Astrocyte (in vitro differentiated cells and primary cell): ENCODE data around the gene PTK7. TPM values are rescaled to one million over a fixed set of nuclear protein-coding genes. Genes with fewer than 3 reads are reported as not detected.
A peak's percentile ranks its signal among the peaks of the same experiment; 100 is the strongest.

Experiments
- DNase-seq: peaks from one replicate; pipeline ENCODE4 v3.0.0-alpha.2; 2010; ENCODE audit warnings: low read depth
- FAIRE-seq: peaks from 2 replicates; lab custom pipeline; 2011; peaks lifted over from hg19 to GRCh38; lab: Jason Lieb, UNC
- H2AFZ ChIP-seq: 2 replicates; pipeline ENCODE4 v1.6.0; 2012; ENCODE audit warnings: low read depth, low read length, inconsistent platforms
- H3K27ac ChIP-seq: 2 replicates; pipeline ENCODE4 v1.5.1; 2011; ENCODE audit warnings: low read depth, low read length, inconsistent platforms
- H3K27me3 ChIP-seq: 2 replicates; pipeline ENCODE4 v1.6.0; 2011; ENCODE audit warnings: low read length, inconsistent platforms; ENCODE audit not compliant: insufficient read depth
- H3K36me3 ChIP-seq: 2 replicates; pipeline ENCODE4 v1.5.1; 2011; ENCODE audit warnings: low read length, inconsistent platforms; ENCODE audit not compliant: insufficient read depth
- H3K4me1 ChIP-seq: 2 replicates; pipeline ENCODE4 v1.5.1; 2011; ENCODE audit warnings: low read length, inconsistent platforms; ENCODE audit not compliant: insufficient read depth
- H3K4me2 ChIP-seq: 2 replicates; pipeline ENCODE4 v1.6.0; 2012; ENCODE audit warnings: low read length, inconsistent platforms
- H3K4me3 ChIP-seq: 2 replicates; pipeline ENCODE4 v1.5.1; 2011; ENCODE audit warnings: low read depth, mild to moderate bottlenecking, low read length, inconsistent platforms; ENCODE audit not compliant: insufficient read depth
- H3K79me2 ChIP-seq: 2 replicates; pipeline ENCODE4 v1.6.0; 2012; ENCODE audit warnings: mild to moderate bottlenecking, low read length, inconsistent platforms; ENCODE audit not compliant: insufficient read depth
- H3K9ac ChIP-seq: 2 replicates; pipeline ENCODE4 v1.6.0; 2012; ENCODE audit warnings: mild to moderate bottlenecking, low read length, inconsistent platforms
- H3K9me3 ChIP-seq: 2 replicates; pipeline ENCODE4 v1.5.1; 2012; ENCODE audit warnings: low read depth, mild to moderate bottlenecking, low read length, inconsistent platforms; ENCODE audit not compliant: insufficient read depth
- H4K20me1 ChIP-seq: 2 replicates; pipeline ENCODE4 v1.6.0; 2012; ENCODE audit warnings: low read length, inconsistent platforms; ENCODE audit not compliant: insufficient read depth
- H3K27ac Mint-ChIP-seq: one replicate; pipeline ENCODE4 v1.8.0; 2021; ENCODE audit warnings: mild to moderate bottlenecking, mixed read lengths; ENCODE audit not compliant: unreplicated experiment
- H3K27me3 Mint-ChIP-seq: one replicate; pipeline ENCODE4 v1.8.0; 2021; ENCODE audit warnings: low read depth, mixed read lengths; ENCODE audit not compliant: unreplicated experiment
- H3K36me3 Mint-ChIP-seq: one replicate; pipeline ENCODE4 v1.8.0; 2021; ENCODE audit warnings: low read depth, mixed read lengths; ENCODE audit not compliant: unreplicated experiment
- H3K4me1 Mint-ChIP-seq: one replicate; pipeline ENCODE4 v1.8.0; 2021; ENCODE audit warnings: low read depth, mixed read lengths; ENCODE audit not compliant: unreplicated experiment
- H3K4me3 Mint-ChIP-seq: one replicate; pipeline ENCODE4 v1.8.0; 2021; ENCODE audit warnings: mild to moderate bottlenecking, moderate library complexity, mixed read lengths; ENCODE audit not compliant: unreplicated experiment
- H3K9me3 Mint-ChIP-seq: one replicate; pipeline ENCODE4 v1.8.0; 2021; ENCODE audit warnings: mild to moderate bottlenecking, mixed read lengths; ENCODE audit not compliant: unreplicated experiment
- EZH2 ChIP-seq: IDR thresholded peaks from 2 replicates; pipeline ENCODE4 v1.6.1; 2012; ENCODE audit warnings: mild to moderate bottlenecking, low read length, inconsistent platforms; ENCODE audit not compliant: insufficient read depth
- total RNA-seq: library from RNA; stranded (reverse); gene quantifications from 2 replicates; pipeline ENCODE4 v1.2.1, GENCODE V29; 2021
- TF ChIP-seq, protein P1 (sequence below): IDR thresholded peaks from 2 replicates; pipeline ENCODE4 v1.5.1; 2011; ENCODE audit warnings: low read depth, mild to moderate bottlenecking, inconsistent platforms, low read length, moderate library complexity; ENCODE audit not compliant: insufficient read depth

The PTK7 gene
- total RNA-seq, 1 donor from 2014 or later, result 506 TPM

DNA sequence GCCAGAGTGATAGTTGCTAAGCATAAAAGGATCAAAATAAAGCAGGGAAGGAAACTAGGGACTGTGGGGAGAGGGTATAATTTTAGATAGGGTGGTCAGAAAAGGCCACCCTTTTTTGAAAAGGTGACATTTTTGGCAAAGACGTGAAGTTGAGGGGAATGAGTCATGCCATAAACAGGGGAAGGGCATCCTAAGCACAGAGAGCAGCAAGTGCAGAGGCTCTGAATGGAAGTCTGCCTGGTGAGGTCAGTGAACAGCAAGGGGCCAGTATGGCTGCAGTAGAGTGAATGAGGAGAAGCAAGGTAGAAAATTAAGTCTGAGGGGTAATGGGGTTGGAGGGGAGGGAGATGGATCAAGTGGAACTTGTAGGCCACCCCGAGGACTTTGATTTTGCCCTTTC, 14.3 kb upstream of the PTK7 start:
- Mint-ChIP-seq H3K4me3 (peak overlapping the region; percentile 96), H3K9me3 (no peaks in the 10 kb centered on the region), H3K4me1 (peaks cover 15% of the 10 kb centered on the region), H3K27me3 (no peaks in the 10 kb centered on the region), H3K36me3 (peaks cover 22% of the 10 kb centered on the region), H3K27ac (no peak overlapping the region)
- peak; percentile 43 for DNase-seq
- Histone ChIP-seq H4K20me1 (no peaks in the 10 kb centered on the region), H2AFZ (no peak overlapping the region), H3K4me3 (no peak overlapping the region), H3K9ac (peak overlapping the region; percentile 39), H3K4me2 (peak overlapping the region; percentile 95), H3K27me3 (no peaks in the 10 kb centered on the region), H3K4me1 (peaks cover 30% of the 10 kb centered on the region), H3K36me3 (peaks cover 8% of the 10 kb centered on the region), H3K79me2 (peaks cover 30% of the 10 kb centered on the region), H3K27ac (no peak overlapping the region), H3K9me3 (no peaks in the 10 kb centered on the region)
- TF ChIP-seq EZH2, result no peak
- TF ChIP-seq, protein P1, sequence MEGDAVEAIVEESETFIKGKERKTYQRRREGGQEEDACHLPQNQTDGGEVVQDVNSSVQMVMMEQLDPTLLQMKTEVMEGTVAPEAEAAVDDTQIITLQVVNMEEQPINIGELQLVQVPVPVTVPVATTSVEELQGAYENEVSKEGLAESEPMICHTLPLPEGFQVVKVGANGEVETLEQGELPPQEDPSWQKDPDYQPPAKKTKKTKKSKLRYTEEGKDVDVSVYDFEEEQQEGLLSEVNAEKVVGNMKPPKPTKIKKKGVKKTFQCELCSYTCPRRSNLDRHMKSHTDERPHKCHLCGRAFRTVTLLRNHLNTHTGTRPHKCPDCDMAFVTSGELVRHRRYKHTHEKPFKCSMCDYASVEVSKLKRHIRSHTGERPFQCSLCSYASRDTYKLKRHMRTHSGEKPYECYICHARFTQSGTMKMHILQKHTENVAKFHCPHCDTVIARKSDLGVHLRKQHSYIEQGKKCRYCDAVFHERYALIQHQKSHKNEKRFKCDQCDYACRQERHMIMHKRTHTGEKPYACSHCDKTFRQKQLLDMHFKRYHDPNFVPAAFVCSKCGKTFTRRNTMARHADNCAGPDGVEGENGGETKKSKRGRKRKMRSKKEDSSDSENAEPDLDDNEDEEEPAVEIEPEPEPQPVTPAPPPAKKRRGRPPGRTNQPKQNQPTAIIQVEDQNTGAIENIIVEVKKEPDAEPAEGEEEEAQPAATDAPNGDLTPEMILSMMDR, result no peak
- FAIRE-seq, result no peak

DNA sequence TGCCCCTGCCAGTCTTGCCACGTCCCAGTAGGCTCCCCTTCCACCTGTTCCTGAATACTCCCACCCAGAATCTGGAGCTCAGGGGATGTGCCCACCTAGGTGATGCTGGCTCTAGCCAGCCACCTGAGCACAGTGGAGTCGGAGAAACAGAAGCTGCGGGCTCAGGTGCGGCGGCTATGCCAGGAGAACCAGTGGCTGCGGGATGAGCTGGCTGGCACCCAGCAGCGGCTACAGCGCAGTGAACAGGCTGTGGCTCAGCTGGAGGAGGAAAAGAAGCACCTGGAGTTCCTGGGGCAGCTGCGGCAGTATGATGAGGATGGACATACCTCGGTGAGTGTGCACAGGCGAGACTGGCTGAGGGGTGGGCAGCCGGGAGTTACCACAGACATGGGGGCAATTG, 13.3 kb upstream of the PTK7 start:
- DNase-seq (no peak), FAIRE-seq (no peak)
- no peaks in the 10 kb centered on the region for H3K9me3 ChIP-seq
- no peak overlapping the region for H3K9ac ChIP-seq
- Mint-ChIP-seq H3K4me1 (peaks cover 15% of the 10 kb centered on the region), H3K27me3 (no peaks in the 10 kb centered on the region), H3K27ac (peak overlapping the region; percentile 30), H3K9me3 (no peaks in the 10 kb centered on the region), H3K36me3 (peaks cover 22% of the 10 kb centered on the region), H3K4me3 (no peak overlapping the region)
- peaks cover 27% of the 10 kb centered on the region for H3K79me2 ChIP-seq
- H3K27ac ChIP-seq, result no peak overlapping the region
- no peaks in the 10 kb centered on the region for H4K20me1 ChIP-seq
- H3K4me3 ChIP-seq, result no peak overlapping the region
- TF ChIP-seq, protein P1, result no peak
- no peak for TF ChIP-seq EZH2
- H3K27me3 ChIP-seq, result no peaks in the 10 kb centered on the region
- no peak overlapping the region for H3K4me2 ChIP-seq
- H3K36me3 ChIP-seq, result peaks cover 6% of the 10 kb centered on the region
- H3K4me1 ChIP-seq, result peaks cover 30% of the 10 kb centered on the region
- H2AFZ ChIP-seq, result no peak overlapping the region

DNA sequence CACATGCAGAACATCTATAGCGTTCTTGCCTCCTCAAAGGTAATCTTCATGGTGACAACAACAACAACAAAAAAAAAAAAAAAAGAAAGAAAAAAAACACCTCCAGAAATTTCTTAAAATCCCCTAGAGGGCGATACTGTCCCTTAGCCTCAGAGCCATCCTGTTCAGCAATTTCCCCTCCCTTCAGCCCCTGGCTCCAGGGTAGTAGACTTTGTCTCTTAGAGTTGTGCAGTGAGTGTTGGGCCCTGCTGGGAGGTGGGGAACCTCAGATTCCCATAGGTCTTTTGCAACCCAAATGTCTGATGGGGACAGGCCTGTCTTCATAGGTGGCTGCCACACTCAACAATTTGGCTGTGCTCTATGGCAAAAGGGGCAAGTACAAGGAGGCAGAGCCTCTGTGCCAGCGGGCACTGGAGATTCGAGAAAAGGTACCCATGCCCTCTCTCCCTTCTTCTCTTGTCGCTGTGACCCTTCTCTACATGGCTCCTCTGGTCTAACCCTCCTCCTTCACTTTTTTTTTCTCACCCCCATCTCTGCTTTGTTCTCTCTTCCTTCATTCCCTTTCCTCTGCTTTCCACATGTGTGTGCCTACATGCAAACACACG, 6.0 kb upstream of the PTK7 start:
- Mint-ChIP-seq H3K36me3 (peaks cover 20% of the 10 kb centered on the region), H3K4me1 (peaks cover 29% of the 10 kb centered on the region), H3K27ac (peak overlapping the region; percentile 27), H3K9me3 (no peaks in the 10 kb centered on the region), H3K27me3 (no peaks in the 10 kb centered on the region), H3K4me3 (no peak overlapping the region)
- peak overlapping the region; percentile 10 for H3K9ac ChIP-seq
- no peaks in the 10 kb centered on the region for H3K36me3 ChIP-seq
- DNase-seq, result peak; percentile 52
- H3K27ac ChIP-seq, result no peak overlapping the region
- H3K27me3 ChIP-seq, result no peaks in the 10 kb centered on the region
- no peaks in the 10 kb centered on the region for H4K20me1 ChIP-seq
- TF ChIP-seq, protein P1, result peak; percentile 68
- no peak for TF ChIP-seq EZH2
- FAIRE-seq, result no peak
- H3K4me3 ChIP-seq, result no peak overlapping the region
- H3K79me2 ChIP-seq, result no peaks in the 10 kb centered on the region
- no peak overlapping the region for H2AFZ ChIP-seq
- H3K9me3 ChIP-seq, result no peaks in the 10 kb centered on the region
- H3K4me2 ChIP-seq, result no peak overlapping the region
- H3K4me1 ChIP-seq, result peaks cover 4% of the 10 kb centered on the region
